K562 (cell line): ENCODE data around the gene NACC1. TPM values are rescaled to one million over a fixed set of nuclear protein-coding genes. Genes with fewer than 3 reads are reported as not detected.

Source experiments
- ATAC-seq: fragments of 200-7000 bp; cut with Tn5 transposase; 3 replicates; pipeline ENCODE4 v1.9.1; 2020; ENCODE audit warnings: moderate library complexity
- BruUV-seq: library from RNA; stranded (reverse); fragments of 400-500 nt; replicated peaks from 2 replicates; lab custom pipeline; 2021; lab: Mats Ljungman, UMichigan
- CTCF ChIA-PET: fragments of 300-600 bp; formaldehyde crosslinking; extraction: SDS; loops from one replicate; lab custom pipeline; 2021; ENCODE audit warnings: low intra/inter-chr PET ratio; lab: Yijun Ruan, JAX
- POLR2A ChIA-PET: fragments of 300-600, 350-650 bp; sonication (Branson Sonifier 250); formaldehyde crosslinking; extraction: SDS; loops from one replicate; lab custom pipeline; 2021; ENCODE audit warnings: antibody characterized with exemption, inconsistent platforms; lab: Yijun Ruan, JAX
- DNase-seq, 4 experiments: peaks; one replicate each; pipeline versions ENCODE4 v3.0.0 to v3.0.0-alpha.2; 2011 to 2018; ENCODE audit warnings: low spot score in 3 of 4, mixed read lengths in 3 of 4; ENCODE audit errors: extremely low read depth in 1 of 4
- FAIRE-seq: peaks from 2 replicates; lab custom pipeline; 2011; peaks lifted over from hg19 to GRCh38; lab: Jason Lieb, UNC
- H2AFZ ChIP-seq: 2 replicates; pipeline ENCODE4 v1.6.0; 2011; ENCODE audit warnings: low read depth, low read length, control low read depth, inconsistent platforms
- H3K27ac ChIP-seq: fragments of 200-600 bp; 3 replicates; pipeline ENCODE4 v1.8.0; 2011; ENCODE audit warnings: low read depth, mild to moderate bottlenecking, control low read depth, inconsistent platforms, low read length, moderate library complexity, mixed read lengths; ENCODE audit errors: extremely low read depth
- H3K27me3 ChIP-seq, 2 experiments: fragments of 300-600 bp in 1 of 2; 2 replicates in 1 of 2; 3 replicates in 1 of 2; pipeline versions ENCODE4 v1.6.0 to v1.8.0; 2011; ENCODE audit warnings: inconsistent platforms in 2 of 2, low read length in 2 of 2, mild to moderate bottlenecking in 1 of 2, mixed read lengths in 1 of 2, moderate library complexity in 1 of 2; ENCODE audit not compliant: control insufficient read depth in 2 of 2, insufficient read depth in 2 of 2
- H3K36me3 ChIP-seq: fragments of 300-600 bp; 3 replicates; pipeline ENCODE4 v1.8.0; 2011; ENCODE audit warnings: mild to moderate bottlenecking, low read length, inconsistent platforms; ENCODE audit not compliant: control insufficient read depth, insufficient read depth
- H3K4me1 ChIP-seq, 2 experiments: fragments of 200-600 bp in 1 of 2; replicated peaks in 1 of 2; 2 replicates in 1 of 2; 3 replicates in 1 of 2; pipeline versions ENCODE4 v1.5.1 to v1.8.0; 2011; ENCODE audit warnings: inconsistent platforms in 2 of 2, low read length in 2 of 2, mild to moderate bottlenecking in 1 of 2, mixed read lengths in 1 of 2, moderate library complexity in 1 of 2; ENCODE audit not compliant: control insufficient read depth in 2 of 2, insufficient read depth in 2 of 2
- H3K4me2 ChIP-seq: 2 replicates; pipeline ENCODE4 v1.6.1; 2011; ENCODE audit warnings: low read length, control low read depth, inconsistent platforms, mixed read lengths; ENCODE audit not compliant: insufficient read depth
- H3K4me3 ChIP-seq: fragments of 200-600 bp; sonication (generic), shearing (Covaris generic); 2 replicates; pipeline ENCODE4 v1.5.1; 2016; ENCODE audit warnings: control low read depth, inconsistent platforms
- H3K79me2 ChIP-seq: fragments of 200-600 bp; 3 replicates; pipeline ENCODE4 v1.8.0; 2011; ENCODE audit warnings: low read length, inconsistent platforms; ENCODE audit not compliant: control insufficient read depth, insufficient read depth
- H3K9ac ChIP-seq, 2 experiments: 2 replicates each; pipeline versions ENCODE4 v1.6.0 to v1.6.1; 2011; ENCODE audit warnings: low read depth in 2 of 2, low read length in 2 of 2, control low read depth in 1 of 2, inconsistent platforms in 1 of 2, mild to moderate bottlenecking in 1 of 2, mixed read lengths in 1 of 2; ENCODE audit not compliant: insufficient read depth in 1 of 2
- H3K9me1 ChIP-seq: one replicate; pipeline ENCODE4 v1.6.0; 2011; ENCODE audit warnings: inconsistent platforms, mild to moderate bottlenecking, low read length, moderate library complexity; ENCODE audit not compliant: control insufficient read depth, insufficient read depth
- H3K9me3 ChIP-seq: replicated peaks from 2 replicates; pipeline ENCODE4 v1.5.1; 2011; ENCODE audit warnings: low read depth, low read length, inconsistent platforms; ENCODE audit not compliant: control insufficient read depth, insufficient read depth
- H4K20me1 ChIP-seq: replicated peaks from 2 replicates; pipeline ENCODE4 v1.6.1; 2011; ENCODE audit warnings: low read length, inconsistent platforms, mixed read lengths; ENCODE audit not compliant: control insufficient read depth, insufficient read depth
- CEBPG ChIP-seq, 3 experiments: fragments of 200-800 bp in 1 of 3; sonication (Bioruptor generic) in 1 of 3; sonication (generic) in 1 of 3; formaldehyde crosslinking in 1 of 3; IDR thresholded peaks in 2 of 3; conservative IDR thresholded peaks in 1 of 3; 2 replicates each; pipeline versions ENCODE4 v1.6.1 to v1.8.0; 2016 to 2022; ENCODE audit warnings: missing compliant biosample characterization in 2 of 3, missing genetic modification characterization in 2 of 3, mild to moderate bottlenecking in 1 of 3, missing genetic modification reagents in 1 of 3
- ELF2 ChIP-seq: fragments of 250-450 bp; sonication (Bioruptor Pico); IDR thresholded peaks from 2 replicates; pipeline ENCODE4 v1.5.0; 2021; ENCODE audit warnings: mild to moderate bottlenecking
- FOXP1 ChIP-seq: sonication (generic); formaldehyde crosslinking; IDR thresholded peaks from 2 replicates; pipeline ENCODE4 v1.8.0; 2022; ENCODE audit warnings: mild to moderate bottlenecking, missing genetic modification reagents
- HDAC8 ChIP-seq: fragments of 450-650 bp; IDR thresholded peaks from 2 replicates; pipeline ENCODE4 v1.6.1; 2016; ENCODE audit warnings: mild to moderate bottlenecking, missing genetic modification characterization, moderate library complexity, missing compliant biosample characterization
- POLR2G ChIP-seq: fragments of 200-400 bp; formaldehyde crosslinking; IDR thresholded peaks from 2 replicates; pipeline ENCODE4 v1.6.1; 2017; ENCODE audit warnings: low read depth, mild to moderate bottlenecking, antibody characterized with exemption, low read length, moderate library complexity
- PRMT5 ChIP-seq: sonication (generic); formaldehyde crosslinking; IDR thresholded peaks from 2 replicates; pipeline ENCODE4 v1.5.0; 2020; ENCODE audit warnings: missing genetic modification reagents
- RBFOX2 ChIP-seq: fragments of 200-400 bp; formaldehyde crosslinking; IDR thresholded peaks from 2 replicates; pipeline ENCODE4 v1.6.1; 2017; ENCODE audit warnings: low read depth, mild to moderate bottlenecking, low read length, moderate library complexity
- YY1 ChIP-seq, 3 experiments: IDR thresholded peaks; 2 replicates each; pipeline ENCODE4 v1.6.1; 2011; ENCODE audit warnings: low read length in 2 of 3, mild to moderate bottlenecking in 2 of 3, moderate library complexity in 2 of 3, borderline replicate concordance in 1 of 3, control low read depth in 1 of 3, low read depth in 1 of 3; ENCODE audit not compliant: insufficient read depth in 3 of 3, insufficient replicate concordance in 2 of 3, control insufficient read depth in 1 of 3, insufficient read length in 1 of 3; ENCODE audit errors: extremely low read depth in 1 of 3
- WGBS: fragments of 100-300 bp; shearing (Covaris generic); methylation state at CpG from one replicate; pipeline ENCODE4 v1.1.6; 2016; ENCODE audit warnings: low coverage, mixed read lengths; ENCODE audit not compliant: insufficient coverage; ENCODE audit errors: missing lambda C conversion rate; 5-methylcytosine and 5-hydroxymethylcytosine counted together
- in situ Hi-C: fragments of 300-500 bp; cut with MboI; formaldehyde crosslinking; loops from 4 replicates; pipeline ENCODE4 v1.15.0; 2018; ENCODE audit warnings: inconsistent platforms, mixed read lengths
- intact Hi-C: fragments of 100-400 bp; cut with micrococcal nuclease; formaldehyde crosslinking; loops from 2 replicates; pipeline ENCODE4 v1.14.2; 2022
- polyA plus RNA-seq, 8 experiments: library from polyadenylated mRNA; depleted of rRNA in 4 of 8; stranded (reverse) in 5 of 8; unstranded in 3 of 8; fragments of >200 nt; fragmentation: Nextera tagmentation in 2 of 8; fragmentation: Illumina TruSeq in 1 of 8; extraction: Ambion mirVana in 2 of 8; extraction: Trizol in 1 of 8; gene quantifications; 2 replicates each; pipeline versions ENCODE4 v1.2.1 to v1.2.3, GENCODE V29; 2011 to 2014; ENCODE audit warnings: inconsistent platforms in 1 of 8, missing spikeins in 1 of 8
- total RNA-seq, 7 experiments: library from RNA; depleted of rRNA in 6 of 7; stranded (reverse); fragments of >200 nt in 6 of 7; fragmentation: Illumina TruSeq in 2 of 7; extraction: Trizol in 2 of 7; gene quantifications; 2 replicates each; pipeline versions ENCODE4 v1.2.1 to v1.2.3, GENCODE V29; 2011 to 2021; ENCODE audit warnings: low replicate concordance in 1 of 7

Gene NACC1
- total and polyA plus RNA-seq, 9 of the 15 experiments (the other 6 are each of a cell fraction or from before 2014, with no cell fraction given) = 0.04 to 96.6 (median 25.8) TPM

DNA sequence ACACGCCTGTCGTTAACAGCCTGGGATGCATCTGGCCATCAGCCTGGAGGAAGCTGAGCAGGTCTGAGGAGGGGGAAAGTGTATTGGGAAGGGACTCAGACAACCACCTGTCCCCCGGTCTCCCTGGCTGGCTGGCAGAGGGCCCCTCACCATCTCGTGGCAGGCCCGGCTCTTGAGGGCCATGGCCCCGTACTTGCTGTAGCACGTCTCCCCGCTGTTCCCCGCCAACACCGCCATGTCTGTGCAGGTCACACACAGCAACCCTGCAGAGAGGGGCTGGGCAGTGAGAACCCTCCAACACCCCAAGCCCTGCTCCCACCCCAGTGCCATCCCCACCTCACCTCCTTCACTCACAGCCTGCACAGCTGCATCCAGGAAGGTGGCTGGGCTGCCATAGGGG lies 5.5 kb upstream of the NACC1 start:
- ATAC-seq = no peak
- BruUV-seq = no TSS peak
- Histone ChIP-seq H3K9me1 (no peaks in the 10 kb centered on the region), H3K36me3 (peaks cover 61% of the 10 kb centered on the region), H3K9me3 (no peaks in the 10 kb centered on the region), H2AFZ (no peak overlapping the region), H3K9ac (peak overlapping the region in 1 of 2 experiments; percentile 14; a peak in 1 of 4 replicates), H3K27ac (no peak overlapping the region), H3K4me3 (no peak overlapping the region), H3K27me3 (no peaks in the 10 kb centered on the region), H3K4me2 (no peak overlapping the region), H3K4me1 (peaks cover 0 to 31% of the 10 kb centered on the region in 2 experiments; a peak in 3 of 5 replicates), H3K79me2 (peaks cover 30% of the 10 kb centered on the region), H4K20me1 (no peaks in the 10 kb centered on the region)
- no peak for DNase-seq
- TF ChIP-seq PRMT5 (CRISPR knock-in tag) (no peak), POLR2G (peak; percentile 25; the same call in 1 of the 2 replicates), FOXP1 (CRISPR knock-in tag) (no peak), HDAC8 (no peak), RBFOX2 (peak; percentile 49), CEBPG (CRISPR knock-in tag; IDR thresholded peaks at IDR 0.05) (no peak), CEBPG (tag; conservative IDR thresholded peaks at IDR 0.05 in 1 of 2, IDR thresholded peaks at IDR 0.05 in 1 of 2) (no peak), YY1 (IDR thresholded peaks at IDR 0.05; ENCODE audit: borderline replicate concordance in 1 of 3, control insufficient read depth in 1 of 3, extremely low read depth in 1 of 3, insufficient read depth in 3 of 3, insufficient read length in 1 of 3, insufficient replicate concordance in 2 of 3, low read depth in 1 of 3, low read length in 2 of 3) (no peak), ELF2 (CRISPR knock-in tag) (no peak)
- 98% methylated on average over 7 of the region's 10 CpGs for WGBS
- POLR2A ChIA-PET = interaction anchor here (1.0 to 1.2 kb wide), 2 partner anchors 11 to 41 kb away, joined by 3 read pairs; no protein-coding TSS in a partner anchor
- intact Hi-C loops = no loop called here
- FAIRE-seq = no peak
- in situ Hi-C loops = no loop called here
- CTCF ChIA-PET = no interaction called here
